Measurements from ENCODE around the gene TNS3. TPM values are rescaled to one million over a fixed set of nuclear protein-coding genes. Genes with fewer than 3 reads are reported as not detected.

TNS3 gene
- total RNA-seq, 1 experiment from 2014 or later: 9.5 TPM

GRCh38 chr7:47474937-47475879 is 106.7 kb downstream of the TNS3 start:
- Histone ChIP-seq H3K23ac (ENCODE audit: insufficient read length, low read depth, low read length) (no peak overlapping the region), H2AFZ (ENCODE audit: low read length) (no peak overlapping the region), H3K56ac (ENCODE audit: insufficient read length, low read depth, low read length) (no peak overlapping the region), H2BK15ac (ENCODE audit: low read depth, low read length) (no peak overlapping the region), H2BK5ac (ENCODE audit: insufficient read length, low read length) (no peak overlapping the region), H4K91ac (ENCODE audit: insufficient read length, low read depth, low read length) (no peak overlapping the region), H3K27me3 (ENCODE audit: insufficient read depth, low read length) (peaks cover 6% of the 10 kb centered on the region; the same call in 1 of the 2 replicates), H3K18ac (ENCODE audit: insufficient read length, low read depth, low read length) (peak overlapping the region; percentile 3), H3K4me1 (ENCODE audit: insufficient read depth, low read length) (peaks cover 15% of the 10 kb centered on the region; the same call in 1 of the 2 replicates), H2BK12ac (ENCODE audit: insufficient read length, low read depth, low read length) (no peak overlapping the region), H4K8ac (replicated peaks; ENCODE audit: insufficient read length, low read depth, low read length) (peak overlapping the region; percentile 0), H3K9ac (ENCODE audit: extremely low read depth, insufficient read length, low read length) (no peak overlapping the region), H3K23me2 (ENCODE audit: insufficient read length, low read depth, low read length, poor library complexity, severe bottlenecking) (no peaks in the 10 kb centered on the region), H2AK5ac (ENCODE audit: insufficient read length, low read length) (no peak overlapping the region), H4K20me1 (ENCODE audit: control insufficient read depth, insufficient read depth, insufficient read length) (no peaks in the 10 kb centered on the region), H3K4ac (ENCODE audit: low read depth, low read length) (no peak overlapping the region), H2BK20ac (ENCODE audit: low read depth, low read length, poor library complexity, severe bottlenecking) (no peak overlapping the region), H3K27ac (ENCODE audit: insufficient read length, low read depth, low read length) (no peak overlapping the region), H3T11ph (ENCODE audit: low read length) (no peak overlapping the region), H2BK120ac (ENCODE audit: low read depth, low read length, poor library complexity, severe bottlenecking) (no peak overlapping the region), H3K79me2 (ENCODE audit: insufficient read depth, low read length) (no peaks in the 10 kb centered on the region), H3K14ac (ENCODE audit: insufficient read depth, low read length) (no peak overlapping the region), H3K9me3 (ENCODE audit: control insufficient read depth, low read depth, low read length) (no peaks in the 10 kb centered on the region), H3K79me1 (ENCODE audit: insufficient read depth, low read depth, low read length, poor library complexity, severe bottlenecking) (no peaks in the 10 kb centered on the region), H3K4me2 (ENCODE audit: insufficient read depth, insufficient read length, low read length) (no peak overlapping the region), H4K5ac (ENCODE audit: insufficient read length, low read depth, low read length) (no peak overlapping the region)
- Mint-ChIP-seq H3K9me3 (peaks cover 0 to 2% of the 10 kb centered on the region in 2 experiments; a peak in 1 of 5 replicates), H3K27me3 (ENCODE audit: low read depth) (peaks cover 48% of the 10 kb centered on the region), H3K4me1 (peaks cover 25 to 29% of the 10 kb centered on the region in 2 experiments), H3K27ac (no peak overlapping the region), H3K36me3 (ENCODE audit: insufficient read depth in 1 of 3, low read depth in 3 of 3) (no peaks in the 10 kb centered on the region), H3K4me3 (no peak overlapping the region)
- WGBS (ENCODE audit: extremely low coverage, insufficient read length, low lambda C conversion rate): 100% methylated on average over 2 of the region's 24 CpGs
- peak; percentile 93 for DNase-seq
- TF ChIP-seq, protein P1, sequence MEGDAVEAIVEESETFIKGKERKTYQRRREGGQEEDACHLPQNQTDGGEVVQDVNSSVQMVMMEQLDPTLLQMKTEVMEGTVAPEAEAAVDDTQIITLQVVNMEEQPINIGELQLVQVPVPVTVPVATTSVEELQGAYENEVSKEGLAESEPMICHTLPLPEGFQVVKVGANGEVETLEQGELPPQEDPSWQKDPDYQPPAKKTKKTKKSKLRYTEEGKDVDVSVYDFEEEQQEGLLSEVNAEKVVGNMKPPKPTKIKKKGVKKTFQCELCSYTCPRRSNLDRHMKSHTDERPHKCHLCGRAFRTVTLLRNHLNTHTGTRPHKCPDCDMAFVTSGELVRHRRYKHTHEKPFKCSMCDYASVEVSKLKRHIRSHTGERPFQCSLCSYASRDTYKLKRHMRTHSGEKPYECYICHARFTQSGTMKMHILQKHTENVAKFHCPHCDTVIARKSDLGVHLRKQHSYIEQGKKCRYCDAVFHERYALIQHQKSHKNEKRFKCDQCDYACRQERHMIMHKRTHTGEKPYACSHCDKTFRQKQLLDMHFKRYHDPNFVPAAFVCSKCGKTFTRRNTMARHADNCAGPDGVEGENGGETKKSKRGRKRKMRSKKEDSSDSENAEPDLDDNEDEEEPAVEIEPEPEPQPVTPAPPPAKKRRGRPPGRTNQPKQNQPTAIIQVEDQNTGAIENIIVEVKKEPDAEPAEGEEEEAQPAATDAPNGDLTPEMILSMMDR (conservative IDR thresholded peaks at IDR 0.05): no peak
